OCI-M1 (cell line): Measurements from ENCODE around the gene RBBP5.

Source experiments
- DNase-seq: peaks from one replicate; lab custom pipeline; 2025; lab: John Stamatoyannopoulos, UW

The RBBP5 gene

GRCh38 chr1:205056956-205057568 lies 64.7 kb downstream of the RBBP5 start:
- no peak for DNase-seq

- DNase-seq = no peak
Observed at GRCh38 chr1:205056188-205056611, 65.6 kb downstream of the RBBP5 start.

- no peak for DNase-seq
Observed at GRCh38 chr1:205054013-205054412, 67.8 kb downstream of the RBBP5 start.

GRCh38 chr1:205053296-205053695 lies 68.5 kb downstream of the RBBP5 start:
- DNase-seq = no peak

DNA sequence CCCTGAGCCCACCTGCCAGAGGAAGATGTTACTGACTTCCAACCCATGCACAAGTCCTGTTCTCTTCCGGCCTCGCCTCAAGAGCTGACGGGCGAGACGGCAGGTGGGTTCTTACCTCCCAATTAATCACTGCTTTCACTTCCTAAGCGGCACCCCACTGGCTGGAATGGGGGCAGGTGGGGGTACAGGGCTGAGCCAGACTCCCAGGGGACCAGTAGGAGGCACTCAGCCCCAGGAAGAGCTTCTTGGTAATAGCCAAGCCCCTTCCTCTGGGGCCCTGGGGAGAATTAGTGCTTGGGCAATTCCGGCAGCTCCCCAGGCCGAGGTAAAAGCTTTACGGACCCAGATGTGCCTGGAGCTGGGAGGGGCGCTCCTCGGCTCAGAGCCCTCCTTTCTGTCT lies 69.1 kb downstream of the RBBP5 start:
- no peak for DNase-seq

DNA sequence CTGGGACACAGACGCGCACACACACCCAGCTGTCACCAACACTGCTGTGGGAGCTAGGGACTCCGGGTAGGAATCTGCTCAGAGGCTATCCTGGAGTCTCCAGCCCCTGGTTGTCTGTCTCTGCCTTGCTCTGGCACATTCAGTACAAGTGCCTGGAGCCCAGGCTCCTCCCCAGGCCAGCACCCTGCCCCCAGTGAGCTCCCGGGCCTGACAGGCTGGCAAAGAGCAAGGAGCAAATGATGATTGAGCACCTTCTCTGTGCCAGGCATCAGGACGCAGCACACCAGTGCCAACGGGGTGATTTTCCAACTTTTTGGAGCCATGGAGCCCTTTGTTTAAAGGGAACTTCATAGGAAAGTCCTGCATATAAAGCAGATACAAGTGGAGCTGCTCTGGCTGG lies 72.3 kb downstream of the RBBP5 start:
- no peak for DNase-seq

DNA sequence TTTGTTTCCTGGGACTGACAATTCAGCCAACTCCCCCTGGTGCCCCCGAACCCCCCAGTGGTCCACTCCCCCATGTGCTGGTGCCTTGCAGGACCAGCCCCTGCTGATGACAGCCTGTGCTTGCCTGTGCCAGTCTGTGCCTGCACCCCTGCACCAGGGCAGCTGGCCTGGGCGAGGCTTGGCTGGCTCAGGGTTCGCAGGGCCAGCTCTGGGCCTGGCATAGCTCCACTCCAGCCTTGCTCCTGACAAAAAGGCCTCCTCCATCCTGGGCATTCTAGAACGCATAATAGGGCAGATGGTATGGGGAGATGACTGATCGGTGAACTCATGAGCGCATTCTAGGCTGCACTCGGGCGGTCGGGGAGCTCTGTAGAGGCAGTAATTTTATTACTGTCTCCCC lies 73.4 kb downstream of the RBBP5 start:
- no peak for DNase-seq

GRCh38 chr1:205047764-205048231 lies 74.0 kb downstream of the RBBP5 start:
- no peak for DNase-seq

GRCh38 chr1:205046870-205047269 lies 74.9 kb downstream of the RBBP5 start:
- DNase-seq = no peak

- no peak for DNase-seq
Observed at GRCh38 chr1:205045146-205045545, 76.6 kb downstream of the RBBP5 start.

- DNase-seq = no peak
Observed at GRCh38 chr1:205044741-205045140, 77.0 kb downstream of the RBBP5 start.

- DNase-seq = no peak
Observed at GRCh38 chr1:205043866-205044265, 77.9 kb downstream of the RBBP5 start.

GRCh38 chr1:205042911-205043806 lies 78.6 kb downstream of the RBBP5 start, which contains the start of gene CNTN2:
Gene CNTN2, plus strand, starts transcription at chr1:205043212. Its CDS starts 9,974 bp downstream, at chr1:205053186.
- DNase-seq = no peak

DNA sequence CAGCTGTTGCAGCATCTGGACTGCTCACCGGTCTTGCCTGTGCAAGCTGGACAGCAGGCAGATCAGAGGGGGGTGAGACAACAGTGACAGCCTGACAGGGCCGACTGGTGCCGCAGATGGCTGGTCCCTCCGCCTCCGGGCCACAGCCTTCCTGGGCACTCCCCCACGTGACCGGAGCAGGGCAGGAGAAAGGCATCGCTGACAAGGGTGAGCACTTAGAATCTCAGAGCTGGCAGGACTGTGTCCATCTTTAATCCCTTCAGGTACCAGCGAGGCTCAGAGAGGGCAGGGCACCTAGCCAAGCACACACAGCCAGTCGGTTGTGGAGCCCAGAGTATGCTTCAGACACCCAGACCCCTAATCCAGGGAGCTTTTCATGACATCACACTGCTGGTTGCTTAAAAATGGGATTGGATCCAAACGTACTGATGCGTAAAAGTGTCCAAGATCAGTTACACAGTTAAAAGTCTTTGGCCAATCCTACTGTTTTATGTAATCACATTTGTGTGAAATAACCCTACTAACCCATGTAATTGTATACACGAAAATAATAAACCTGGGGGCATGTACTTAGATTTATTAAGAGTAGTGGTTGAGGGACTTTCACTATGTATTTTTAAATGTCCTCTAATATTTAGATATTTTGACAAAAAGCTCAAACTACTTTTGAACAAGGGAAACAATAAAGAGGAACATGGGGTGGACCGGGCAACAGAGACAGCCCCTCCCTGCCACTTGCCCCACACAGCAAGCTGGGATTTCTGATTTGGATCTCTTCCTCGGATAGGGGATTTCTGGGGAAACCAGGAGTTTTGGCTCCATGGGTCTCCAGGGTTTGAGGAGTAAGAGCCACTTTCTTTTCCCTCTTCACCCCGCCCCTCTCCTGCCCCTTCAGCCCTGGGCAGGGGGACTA lies 79.5 kb downstream of the RBBP5 start:
- DNase-seq = no peak

DNA sequence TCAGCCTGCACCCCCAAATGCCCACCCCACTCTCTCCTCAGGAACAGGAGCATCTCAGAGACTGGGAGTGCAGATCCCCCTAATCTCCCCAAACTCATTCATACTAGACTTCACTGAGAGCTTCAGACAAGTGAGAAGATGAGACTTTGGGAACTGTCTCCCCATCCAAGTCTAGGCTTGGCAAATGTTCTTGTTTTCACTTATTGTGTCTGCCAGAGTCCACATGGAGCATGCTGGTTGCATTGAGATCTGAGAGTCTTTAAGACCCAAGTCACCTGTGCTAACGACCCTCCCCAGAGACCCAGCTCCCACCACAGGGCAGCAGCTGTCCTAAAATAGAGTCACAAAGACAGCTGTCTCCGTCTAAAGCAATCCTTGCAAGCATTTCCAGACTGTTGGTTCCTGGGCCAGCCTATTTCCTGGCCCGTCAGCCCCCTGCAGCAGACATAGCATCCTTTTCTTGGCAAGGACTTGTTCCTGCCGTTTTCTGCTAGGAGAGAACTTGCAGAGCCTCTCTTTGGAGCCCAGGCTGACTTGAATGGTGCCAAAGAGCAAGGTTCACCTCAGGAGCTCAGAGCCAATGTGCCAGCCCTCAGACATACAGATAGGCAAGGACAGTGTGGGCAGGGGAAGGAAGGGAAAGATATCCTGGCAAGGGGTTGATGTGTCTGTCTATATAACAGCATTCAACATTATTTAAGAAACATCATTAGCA lies 80.6 kb downstream of the RBBP5 start:
- DNase-seq = no peak

DNA sequence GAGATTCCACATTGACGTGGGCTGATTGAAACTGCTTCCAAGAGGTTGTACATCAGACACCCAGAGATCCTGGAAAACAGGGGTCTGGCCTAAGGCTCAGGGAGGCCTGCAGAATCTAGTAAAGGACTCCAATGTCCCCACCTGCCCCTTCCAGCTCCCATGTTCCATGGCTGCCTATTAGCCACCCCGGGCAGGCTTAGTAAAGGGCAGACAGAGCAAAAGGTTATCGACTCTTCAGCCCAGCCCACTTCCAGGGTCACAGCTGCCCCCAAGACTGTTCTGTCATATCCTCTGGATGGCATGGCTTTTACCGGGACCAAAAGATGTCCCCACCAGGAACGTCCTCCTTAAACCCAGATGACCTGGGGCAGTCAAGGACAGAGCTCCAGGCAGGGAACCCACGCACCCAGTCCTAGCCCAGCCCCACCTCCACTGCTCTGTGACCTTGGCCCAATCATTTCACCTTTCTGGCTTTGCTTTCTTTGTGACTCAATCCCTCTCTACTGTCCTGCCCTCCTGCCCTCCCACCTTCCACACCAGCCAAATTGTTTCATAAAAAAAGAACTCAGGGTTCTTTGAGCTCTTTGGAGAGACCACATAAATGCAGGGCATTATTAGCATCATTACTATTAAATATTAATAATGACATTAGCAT lies 83.5 kb downstream of the RBBP5 start:
- no peak for DNase-seq

- no peak for DNase-seq
Observed at GRCh38 chr1:205037539-205037938, 84.2 kb downstream of the RBBP5 start.
